ENCODE data around the gene GPR107.
A peak's percentile ranks its signal among the peaks of the same experiment; 100 is the strongest.

The GPR107 gene

GRCh38 chr9:130137641-130138081 is 84.0 kb downstream of the GPR107 start:
- DNase-seq (ENCODE audit: low read depth) = no peak

- peak; percentile 93 for DNase-seq (ENCODE audit: low read depth)
Observed at GRCh38 chr9:130138171-130138653, 84.5 kb downstream of the GPR107 start.

- DNase-seq (ENCODE audit: low read depth) = peak; percentile 82
Observed at GRCh38 chr9:130138791-130139190, 85.1 kb downstream of the GPR107 start.

- DNase-seq (ENCODE audit: low read depth) = no peak
Observed at GRCh38 chr9:130139251-130139650, 85.5 kb downstream of the GPR107 start.

- no peak for DNase-seq (ENCODE audit: low read depth)
Observed at GRCh38 chr9:130140706-130141105, 87.0 kb downstream of the GPR107 start.

GRCh38 chr9:130142056-130142455 is 88.3 kb downstream of the GPR107 start:
- no peak for DNase-seq (ENCODE audit: low read depth)

- DNase-seq (ENCODE audit: low read depth) = no peak
Observed at GRCh38 chr9:130142641-130143040, 88.9 kb downstream of the GPR107 start.

GRCh38 chr9:130143279-130143893 is 89.7 kb downstream of the GPR107 start:
- DNase-seq (ENCODE audit: low read depth) = no peak

GRCh38 chr9:130143958-130144366 is 90.3 kb downstream of the GPR107 start:
- no peak for DNase-seq (ENCODE audit: low read depth)

GRCh38 chr9:130144703-130145102 is 91.0 kb downstream of the GPR107 start:
- no peak for DNase-seq (ENCODE audit: low read depth)

- no peak for DNase-seq (ENCODE audit: low read depth)
Observed at GRCh38 chr9:130145658-130146057, 92.0 kb downstream of the GPR107 start.

- no peak for DNase-seq (ENCODE audit: low read depth)
Observed at GRCh38 chr9:130147198-130147597, 93.5 kb downstream of the GPR107 start.

GRCh38 chr9:130147910-130148309 is 94.2 kb downstream of the GPR107 start:
- no peak for DNase-seq (ENCODE audit: low read depth)

- no peak for DNase-seq (ENCODE audit: low read depth)
Observed at GRCh38 chr9:130149031-130149430, 95.3 kb downstream of the GPR107 start.

GRCh38 chr9:130149654-130150286 is 96.1 kb downstream of the GPR107 start:
- DNase-seq (ENCODE audit: low read depth) = no peak

GRCh38 chr9:130150779-130151382 is 97.2 kb downstream of the GPR107 start:
- DNase-seq (ENCODE audit: low read depth) = peak; percentile 78

GRCh38 chr9:130154816-130155215 is 101.1 kb downstream of the GPR107 start:
- no peak for DNase-seq (ENCODE audit: low read depth)

GRCh38 chr9:130155647-130156046 is 101.9 kb downstream of the GPR107 start:
- DNase-seq (ENCODE audit: low read depth) = no peak

- DNase-seq (ENCODE audit: low read depth) = no peak
Observed at GRCh38 chr9:130156672-130157071, 103.0 kb downstream of the GPR107 start.

GRCh38 chr9:130157079-130157478 is 103.4 kb downstream of the GPR107 start:
- DNase-seq (ENCODE audit: low read depth) = peak; percentile 27

- DNase-seq (ENCODE audit: low read depth) = no peak
Observed at GRCh38 chr9:130158001-130158400, 104.3 kb downstream of the GPR107 start.

- no peak for DNase-seq (ENCODE audit: low read depth)
Observed at GRCh38 chr9:130159057-130159456, 105.4 kb downstream of the GPR107 start.

GRCh38 chr9:130159915-130160670 is 106.4 kb downstream of the GPR107 start:
- DNase-seq (ENCODE audit: low read depth) = no peak

Measured in ELR (cell line).